GM13977 (cell line): ENCODE results near the gene CLEC3A.
"Not testable (repeated sequence)": the region's sequence is repeated elsewhere in the genome, so short reads cannot be mapped to it uniquely, and the experiment has no call there.

ENCODE experiments used
- DNase-seq: peaks from one replicate; pipeline ENCODE4 v3.0.0; 2012; ENCODE audit warnings: low spot score
- in situ Hi-C: fragments of 300-500 bp; cut with MboI; formaldehyde crosslinking; loops from one replicate; pipeline ENCODE4 v1.12.0; 2022; ENCODE audit warnings: low sequenced_read_pairs, low pct_unique_long_range_greater_than_20kb, mixed read lengths, inconsistent platforms; ENCODE audit not compliant: unreplicated experiment
- TF ChIP-seq, protein P1 (sequence below): IDR thresholded peaks from 2 replicates; pipeline ENCODE4 v1.5.1; 2012; ENCODE audit warnings: mild to moderate bottlenecking, control low read depth; ENCODE audit not compliant: insufficient read depth; ENCODE audit errors: extremely low read depth, missing control alignments

Gene CLEC3A

GRCh38 chr16:78057803-78058564 is 35.6 kb downstream of the CLEC3A start:
- no peak for DNase-seq
- in situ Hi-C loops, result no loop called here
- TF ChIP-seq, protein P1, sequence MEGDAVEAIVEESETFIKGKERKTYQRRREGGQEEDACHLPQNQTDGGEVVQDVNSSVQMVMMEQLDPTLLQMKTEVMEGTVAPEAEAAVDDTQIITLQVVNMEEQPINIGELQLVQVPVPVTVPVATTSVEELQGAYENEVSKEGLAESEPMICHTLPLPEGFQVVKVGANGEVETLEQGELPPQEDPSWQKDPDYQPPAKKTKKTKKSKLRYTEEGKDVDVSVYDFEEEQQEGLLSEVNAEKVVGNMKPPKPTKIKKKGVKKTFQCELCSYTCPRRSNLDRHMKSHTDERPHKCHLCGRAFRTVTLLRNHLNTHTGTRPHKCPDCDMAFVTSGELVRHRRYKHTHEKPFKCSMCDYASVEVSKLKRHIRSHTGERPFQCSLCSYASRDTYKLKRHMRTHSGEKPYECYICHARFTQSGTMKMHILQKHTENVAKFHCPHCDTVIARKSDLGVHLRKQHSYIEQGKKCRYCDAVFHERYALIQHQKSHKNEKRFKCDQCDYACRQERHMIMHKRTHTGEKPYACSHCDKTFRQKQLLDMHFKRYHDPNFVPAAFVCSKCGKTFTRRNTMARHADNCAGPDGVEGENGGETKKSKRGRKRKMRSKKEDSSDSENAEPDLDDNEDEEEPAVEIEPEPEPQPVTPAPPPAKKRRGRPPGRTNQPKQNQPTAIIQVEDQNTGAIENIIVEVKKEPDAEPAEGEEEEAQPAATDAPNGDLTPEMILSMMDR, result no peak

DNA sequence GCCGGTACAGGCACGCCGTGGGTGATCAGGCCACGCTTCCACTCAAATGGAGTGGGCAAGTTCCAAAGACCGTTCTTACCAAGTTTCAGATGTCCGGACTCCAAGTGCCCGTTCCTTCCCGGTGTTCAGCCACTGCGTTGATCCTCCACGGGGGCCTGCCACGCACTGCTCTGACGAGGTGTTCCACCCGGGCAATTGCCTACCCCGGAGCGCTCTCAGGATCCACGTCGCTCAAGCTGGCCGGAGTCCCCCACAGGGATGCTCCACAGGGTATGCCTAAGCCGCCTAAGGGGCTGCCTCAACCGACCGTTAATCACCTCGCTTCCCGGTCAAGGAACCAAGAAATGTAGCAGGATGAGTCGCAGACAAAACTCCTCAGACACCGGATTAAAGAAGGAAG is 37.5 kb downstream of the CLEC3A start:
- DNase-seq, in situ Hi-C loops: not testable (repeated sequence)

- in situ Hi-C loops, result no loop called here
- DNase-seq, result no peak
- TF ChIP-seq, protein P1, result peak; percentile 11
These were observed 37.9 kb downstream of the CLEC3A start for GRCh38 chr16:78060295-78060694.

DNA sequence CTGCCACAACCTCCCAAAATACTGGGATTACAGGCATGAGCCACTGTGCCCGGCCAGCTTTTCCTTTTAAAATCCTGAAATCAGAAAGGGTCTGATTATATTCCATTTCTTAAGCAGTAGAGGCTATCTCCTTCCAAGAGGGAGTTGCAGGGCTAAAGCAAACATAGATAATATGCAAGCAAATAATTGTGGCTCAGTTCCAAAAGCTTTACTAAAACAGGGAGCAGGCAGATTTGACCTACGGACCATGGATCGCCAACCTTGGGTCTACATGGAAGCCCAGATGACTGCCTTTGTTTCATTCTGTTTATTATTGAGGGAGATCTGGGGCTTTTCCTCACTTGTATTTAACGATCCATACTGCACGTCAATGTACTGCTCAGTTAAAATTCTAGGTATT is 38.5 kb downstream of the CLEC3A start:
- no peak for DNase-seq
- in situ Hi-C loops, result no loop called here
- TF ChIP-seq, protein P1, result no peak

GRCh38 chr16:78065319-78065718 is 43.0 kb downstream of the CLEC3A start:
- DNase-seq, result no peak
- in situ Hi-C loops, result no loop called here
- TF ChIP-seq, protein P1, result no peak

DNA sequence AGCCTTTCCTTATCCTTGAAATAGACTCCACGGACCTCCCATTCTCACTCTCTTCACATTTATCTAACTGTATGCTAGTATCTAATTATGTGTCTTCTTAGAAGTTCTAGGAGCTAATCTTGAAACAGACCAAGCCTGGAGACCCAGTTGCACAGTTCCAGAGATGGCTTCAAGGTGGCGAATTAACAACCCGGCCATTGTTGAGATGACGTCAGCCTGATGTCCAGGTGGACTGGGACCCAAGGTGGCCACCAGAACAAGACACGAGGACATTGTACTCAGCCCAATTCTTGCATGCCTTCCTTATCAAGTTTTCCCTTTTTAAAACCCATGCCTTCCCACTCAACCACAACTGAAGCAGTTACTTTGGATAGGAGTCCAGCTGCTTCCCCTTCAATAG is 47.6 kb downstream of the CLEC3A start:
- in situ Hi-C loops, result no loop called here
- TF ChIP-seq, protein P1, result no peak
- no peak for DNase-seq

GRCh38 chr16:78072275-78072674 is 49.9 kb downstream of the CLEC3A start:
- in situ Hi-C loops, result no loop called here
- no peak for DNase-seq
- TF ChIP-seq, protein P1, result no peak
